Measurements from ENCODE around the gene CIT. TPM values are rescaled to one million over a fixed set of nuclear protein-coding genes. Genes with fewer than 3 reads are reported as not detected.

CIT gene
- total RNA-seq, 3 donors from 2014 or later (not counting 1 experiment from before 2014, with no cell fraction given) = 2.8 to 4.2 (median 3.6) TPM

DNA sequence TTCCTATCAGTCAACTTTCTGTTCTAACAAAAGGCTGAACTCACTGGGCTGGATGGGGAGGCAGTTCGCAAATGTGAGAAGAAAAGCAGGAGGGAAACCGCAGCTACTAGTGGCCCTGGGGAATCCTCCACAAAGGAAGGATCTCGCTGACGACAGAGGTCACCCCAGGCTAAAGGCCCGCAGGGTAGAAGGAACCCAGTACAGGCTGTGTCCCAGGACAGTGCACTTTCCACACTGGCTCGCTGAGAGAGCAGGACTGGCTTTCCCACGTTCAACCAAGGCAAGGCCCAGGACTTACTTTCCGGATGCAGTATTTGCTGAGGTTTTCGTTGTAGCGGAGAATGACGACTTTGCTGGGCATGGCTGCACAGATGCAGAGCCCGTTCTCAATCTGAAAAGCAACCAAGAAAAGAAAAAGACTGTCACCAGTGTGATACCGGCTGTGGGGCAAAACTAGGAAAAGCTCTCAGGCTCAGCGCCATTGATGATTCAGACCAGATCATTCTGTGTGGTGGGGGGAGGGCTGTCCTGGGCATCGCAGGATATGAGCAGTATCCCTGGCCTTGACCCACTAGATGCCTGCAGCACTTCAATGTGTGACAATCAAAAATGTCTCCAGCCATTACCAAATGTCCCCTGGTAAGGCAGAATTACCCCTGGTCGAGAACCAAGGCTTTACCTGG is 172.9 kb downstream of the CIT start:
- H3K4me3 Mint-ChIP-seq = no peak overlapping the region
- no peaks in the 10 kb centered on the region for H3K36me3 ChIP-seq (ENCODE audit: control insufficient read depth, insufficient read depth, low read length)

GRCh38 chr12:119700078-119700477 is 177.0 kb downstream of the CIT start:
- WGBS (ENCODE audit: insufficient coverage) = 95% methylated on average over 6 of the region's 6 CpGs
- Mint-ChIP-seq H3K36me3 (no peaks in the 10 kb centered on the region), H3K4me3 (no peak overlapping the region), H3K27ac (no peak overlapping the region), H3K9me3 (no peaks in the 10 kb centered on the region), H3K4me1 (no peaks in the 10 kb centered on the region), H3K27me3 (ENCODE audit: low read depth in 2 of 2) (no peaks in the 10 kb centered on the region)
- no peaks in the 10 kb centered on the region for H3K9me3 ChIP-seq (ENCODE audit: control insufficient read depth, insufficient read depth, low read length)
- H3K27ac ChIP-seq (ENCODE audit: low read length) = no peak overlapping the region
- no peak overlapping the region for H3K4me3 ChIP-seq (ENCODE audit: low read length)
- no peak for TF ChIP-seq CTCF (IDR thresholded peaks at IDR 0.05)
- H3K27me3 ChIP-seq (ENCODE audit: control insufficient read depth, insufficient read depth, low read length) = no peaks in the 10 kb centered on the region
- no peaks in the 10 kb centered on the region for H3K36me3 ChIP-seq (ENCODE audit: control insufficient read depth, insufficient read depth, low read length)
- no peaks in the 10 kb centered on the region for H3K4me1 ChIP-seq (ENCODE audit: control insufficient read depth, insufficient read depth, low read length)
- ATAC-seq (no peak), DNase-seq (no peak)
- intact Hi-C loops (cut with micrococcal nuclease) = no loop called here

More for the DNA sequence above, 172.9 kb downstream of the CIT start:
- Mint-ChIP-seq H3K27ac (no peak overlapping the region), H3K27me3 (ENCODE audit: low read depth in 2 of 2) (no peaks in the 10 kb centered on the region), H3K36me3 (no peaks in the 10 kb centered on the region), H3K9me3 (no peaks in the 10 kb centered on the region), H3K4me1 (no peaks in the 10 kb centered on the region)
- H3K27me3 ChIP-seq (ENCODE audit: control insufficient read depth, insufficient read depth, low read length) = no peaks in the 10 kb centered on the region
- no peaks in the 10 kb centered on the region for H3K9me3 ChIP-seq (ENCODE audit: control insufficient read depth, insufficient read depth, low read length)
- ATAC-seq = no peak
- H3K4me1 ChIP-seq (ENCODE audit: control insufficient read depth, insufficient read depth, low read length) = no peaks in the 10 kb centered on the region
- no peak overlapping the region for H3K4me3 ChIP-seq (ENCODE audit: low read length)
- TF ChIP-seq CTCF (IDR thresholded peaks at IDR 0.05) = no peak
- WGBS (ENCODE audit: insufficient coverage) = 98% methylated on average over 16 of the region's 16 CpGs
- no peak for DNase-seq
- intact Hi-C loops (cut with micrococcal nuclease) = no loop called here
- H3K27ac ChIP-seq (ENCODE audit: low read length) = no peak overlapping the region

- Mint-ChIP-seq H3K27me3 (ENCODE audit: low read depth in 2 of 2) (no peaks in the 10 kb centered on the region), H3K4me3 (no peak overlapping the region), H3K4me1 (no peaks in the 10 kb centered on the region), H3K27ac (no peak overlapping the region), H3K36me3 (no peaks in the 10 kb centered on the region), H3K9me3 (no peaks in the 10 kb centered on the region)
- no peak for ATAC-seq
- Histone ChIP-seq H3K4me1 (ENCODE audit: control insufficient read depth, insufficient read depth, low read length) (no peaks in the 10 kb centered on the region), H3K4me3 (ENCODE audit: low read length) (no peak overlapping the region), H3K9me3 (ENCODE audit: control insufficient read depth, insufficient read depth, low read length) (no peaks in the 10 kb centered on the region), H3K36me3 (ENCODE audit: control insufficient read depth, insufficient read depth, low read length) (no peaks in the 10 kb centered on the region), H3K27me3 (ENCODE audit: control insufficient read depth, insufficient read depth, low read length) (no peaks in the 10 kb centered on the region), H3K27ac (ENCODE audit: low read length) (no peak overlapping the region)
- TF ChIP-seq CTCF (IDR thresholded peaks at IDR 0.05) = no peak
- WGBS (ENCODE audit: insufficient coverage) = 98% methylated on average over 11 of the region's 11 CpGs
- intact Hi-C loops (cut with micrococcal nuclease) = no loop called here
- no peak for DNase-seq
Measured at GRCh38 chr12:119699199-119699760, 177.8 kb downstream of the CIT start.

DNA sequence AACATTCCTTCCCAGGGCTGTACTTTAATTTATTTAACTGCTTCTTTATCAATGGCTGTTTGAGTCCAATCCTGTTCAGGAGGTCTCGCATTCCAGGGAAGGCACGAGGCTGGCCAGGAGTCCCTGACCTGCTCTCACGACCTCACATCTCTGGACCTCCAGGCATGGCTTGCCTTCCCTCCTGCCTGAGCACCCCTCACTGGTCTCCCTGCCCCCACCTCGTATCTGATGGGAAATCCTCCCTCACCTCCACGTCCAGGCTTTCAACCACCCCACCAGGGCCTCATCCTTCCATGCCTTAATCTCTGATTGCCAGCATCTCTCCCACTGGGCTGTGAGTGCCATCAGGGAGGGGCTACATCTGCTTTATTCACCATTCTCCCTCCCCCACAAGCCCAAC is 180.2 kb downstream of the CIT start:
- H3K27me3 Mint-ChIP-seq (ENCODE audit: low read depth in 2 of 2) = no peaks in the 10 kb centered on the region
- intact Hi-C loops (cut with micrococcal nuclease) = no loop called here
- H3K27ac Mint-ChIP-seq = peak overlapping the region in 1 of 2 donors; percentile 24
- H3K4me1 ChIP-seq (ENCODE audit: control insufficient read depth, insufficient read depth, low read length) = no peaks in the 10 kb centered on the region
- DNase-seq (no peak), ATAC-seq (no peak)
- H3K4me3 ChIP-seq (ENCODE audit: low read length) = no peak overlapping the region
- H3K36me3 Mint-ChIP-seq = no peaks in the 10 kb centered on the region
- no peaks in the 10 kb centered on the region for H3K4me1 Mint-ChIP-seq
- no peak overlapping the region for H3K4me3 Mint-ChIP-seq
- H3K27ac ChIP-seq (ENCODE audit: low read length) = no peak overlapping the region
- no peak for TF ChIP-seq CTCF (IDR thresholded peaks at IDR 0.05)
- H3K36me3 ChIP-seq (ENCODE audit: control insufficient read depth, insufficient read depth, low read length) = no peaks in the 10 kb centered on the region
- no peaks in the 10 kb centered on the region for H3K9me3 Mint-ChIP-seq
- 95% methylated on average over 5 of the region's 5 CpGs for WGBS (ENCODE audit: insufficient coverage)
- H3K27me3 ChIP-seq (ENCODE audit: control insufficient read depth, insufficient read depth, low read length) = no peaks in the 10 kb centered on the region
- no peaks in the 10 kb centered on the region for H3K9me3 ChIP-seq (ENCODE audit: control insufficient read depth, insufficient read depth, low read length)

Data from natural killer cell (primary cell).